CD4-positive, alpha-beta T cell treated with Interleukin-4 for 1 hour (primary cell): ENCODE results near the gene DPH1.
"Not testable (repeated sequence)": the region's sequence is repeated elsewhere in the genome, so short reads cannot be mapped to it uniquely, and the experiment has no call there.

ENCODE experiments used
- DNase-seq, 2 donors: peaks; one replicate each; pipeline ENCODE4 v3.0.0-alpha.2; 2020 to 2022

The DPH1 gene

DNA sequence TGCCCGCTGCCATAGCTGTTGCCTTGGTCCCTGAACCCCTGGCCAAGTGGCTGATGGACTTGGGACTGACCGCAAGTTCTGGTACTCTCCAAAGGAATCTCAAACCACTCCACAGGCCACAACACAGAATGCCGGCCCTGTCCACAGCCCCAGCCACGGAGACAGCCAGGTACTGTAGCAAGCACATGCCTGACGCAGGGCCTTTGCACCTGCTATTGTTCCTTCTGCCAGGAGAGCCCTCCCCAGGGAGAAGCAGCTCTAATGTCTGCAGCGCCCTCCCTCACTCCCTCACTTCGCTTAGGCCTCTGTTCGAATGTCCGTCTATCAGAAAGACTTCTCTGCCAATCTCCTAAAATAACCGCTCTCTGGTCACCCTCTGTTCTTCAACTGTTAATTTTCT lies 20.2 kb upstream of the DPH1 start:
- no peak for DNase-seq

DNA sequence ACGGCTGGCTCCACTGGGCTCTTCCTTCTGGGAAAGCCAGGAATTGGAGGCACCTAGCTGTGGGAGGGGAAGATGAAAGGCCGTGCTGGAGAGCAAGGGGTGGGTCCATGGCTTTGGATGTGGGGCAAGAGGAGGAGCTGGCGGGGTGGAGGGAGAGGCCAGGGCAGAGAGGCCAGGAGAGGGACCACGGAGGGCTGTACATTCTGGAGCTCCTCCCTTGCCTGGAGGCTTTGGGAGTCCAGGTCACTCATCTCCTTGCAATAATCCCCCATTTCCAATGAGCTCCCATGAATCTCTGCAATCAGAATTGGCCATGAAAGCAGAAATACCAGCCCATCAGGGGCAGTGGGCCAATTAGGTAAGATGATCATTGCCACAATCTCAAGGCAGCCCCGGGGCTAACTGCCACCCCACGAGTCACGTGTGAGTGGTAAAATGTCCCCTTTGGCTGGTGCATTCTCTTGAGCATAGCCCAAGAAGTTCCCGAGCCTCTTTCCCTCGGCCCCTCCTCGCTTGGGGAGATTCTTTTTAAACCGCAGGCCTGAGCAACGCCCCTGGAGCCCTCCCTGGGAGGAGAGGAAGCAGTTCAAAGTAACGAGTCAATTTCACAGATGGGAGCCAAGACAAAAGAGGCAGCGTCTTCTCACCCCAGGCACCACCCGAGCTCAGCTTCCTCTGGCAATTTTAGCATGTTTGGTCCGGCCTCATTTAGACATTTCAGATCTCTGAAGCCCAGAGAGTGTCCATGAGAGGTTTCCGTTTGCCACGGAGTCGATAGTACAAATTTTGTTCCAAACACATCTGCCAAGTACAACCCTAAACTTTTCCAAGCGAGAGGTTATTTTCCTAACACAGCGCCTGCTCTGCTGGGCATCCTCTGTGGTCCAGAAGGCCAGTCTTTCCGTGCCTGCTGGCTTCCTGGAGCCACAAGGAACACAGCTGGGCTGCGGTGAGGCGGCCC lies 18.3 kb upstream of the DPH1 start:
- DNase-seq = no peak

DNA sequence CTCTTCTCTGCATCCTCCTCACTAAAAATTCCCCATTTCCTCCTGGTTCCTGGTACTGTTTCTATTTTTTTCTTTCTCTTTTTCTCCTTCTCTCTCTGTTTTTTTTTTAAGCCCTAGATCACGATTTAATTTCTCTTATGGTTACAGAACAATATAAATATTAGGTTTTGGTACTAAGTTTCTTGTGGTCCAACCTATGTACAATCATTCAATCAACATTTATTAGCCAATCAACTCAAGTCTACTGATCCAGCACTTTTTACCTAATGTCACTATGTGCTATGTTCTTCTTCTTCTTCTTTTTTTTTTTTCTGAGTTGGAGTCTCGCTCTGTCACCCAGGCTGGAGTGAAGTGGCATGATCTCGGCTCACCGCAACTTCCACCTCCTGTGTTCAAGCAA lies 17.5 kb upstream of the DPH1 start:
- DNase-seq = no peak

DNA sequence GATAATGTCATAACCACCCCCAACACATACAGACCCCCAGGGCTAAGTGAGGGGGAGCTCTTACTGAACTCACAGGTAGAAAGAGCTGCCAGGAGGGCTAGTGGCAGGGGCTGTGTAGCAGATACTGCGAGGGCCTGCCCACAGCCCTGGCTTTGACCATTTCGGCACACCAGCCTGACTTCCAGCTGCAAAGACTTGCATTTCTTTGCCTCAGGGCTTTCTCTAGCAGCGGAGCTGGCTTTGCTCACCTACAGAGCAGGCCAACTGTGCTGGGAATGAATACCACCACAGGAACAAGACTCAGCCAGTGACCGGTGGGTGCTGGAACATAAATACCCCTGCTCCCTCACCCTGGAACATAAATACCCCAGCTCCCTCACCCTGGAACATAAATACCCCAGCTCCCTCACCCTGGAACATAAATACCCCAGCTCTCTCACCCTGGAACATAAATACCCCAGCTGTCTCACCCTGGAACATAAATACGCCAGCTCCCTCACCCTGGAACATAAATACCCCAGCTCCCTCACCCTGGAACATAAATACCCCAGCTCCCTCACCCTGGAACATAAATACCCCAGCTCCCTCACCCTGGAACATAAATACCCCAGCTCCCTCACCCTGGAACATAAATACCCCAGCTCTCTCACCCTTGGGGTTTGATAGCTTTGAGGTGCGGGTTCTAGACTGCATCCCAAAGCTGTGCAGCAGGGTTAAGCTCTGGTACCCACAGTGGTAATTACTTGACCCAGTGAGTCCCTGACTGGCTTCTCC lies 16.5 kb upstream of the DPH1 start:
- DNase-seq = not testable (repeated sequence)

DNA sequence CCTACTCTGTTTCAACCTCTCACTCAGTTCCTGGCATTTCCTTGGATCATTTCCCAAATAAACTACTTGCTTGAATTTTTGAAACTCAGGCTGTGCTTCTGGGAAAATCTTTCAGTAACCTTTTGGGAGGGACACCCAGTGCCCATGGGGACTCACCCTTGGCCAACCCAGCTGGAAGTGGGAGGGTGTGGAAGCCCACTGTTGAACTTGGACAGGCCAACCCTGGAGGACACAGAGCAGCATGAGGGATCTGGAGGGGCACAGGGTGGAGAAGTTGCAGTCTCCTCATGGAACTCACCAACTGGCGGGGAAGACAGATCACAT lies 16.0 kb upstream of the DPH1 start:
- DNase-seq = no peak

DNA sequence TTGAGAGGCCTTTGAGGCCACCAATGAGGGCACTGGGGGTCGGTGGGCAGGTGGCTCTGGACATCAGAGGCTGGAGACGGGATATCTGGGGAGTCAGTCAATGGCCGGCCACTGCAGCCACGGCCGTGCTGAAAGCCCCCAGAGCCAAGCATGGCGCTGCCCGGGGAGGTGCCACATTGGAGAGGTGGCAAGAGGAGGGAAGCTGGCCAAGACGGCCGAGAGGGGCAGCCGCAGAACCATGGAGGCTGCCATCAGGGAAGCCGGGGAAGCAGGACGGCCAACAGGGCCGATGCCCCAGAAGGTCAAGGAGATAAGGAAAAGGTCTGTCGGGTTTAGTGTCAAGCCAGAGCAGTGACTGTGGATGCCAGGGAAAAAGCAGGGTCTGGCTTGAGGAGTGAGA lies 14.6 kb upstream of the DPH1 start:
- DNase-seq = no peak

DNA sequence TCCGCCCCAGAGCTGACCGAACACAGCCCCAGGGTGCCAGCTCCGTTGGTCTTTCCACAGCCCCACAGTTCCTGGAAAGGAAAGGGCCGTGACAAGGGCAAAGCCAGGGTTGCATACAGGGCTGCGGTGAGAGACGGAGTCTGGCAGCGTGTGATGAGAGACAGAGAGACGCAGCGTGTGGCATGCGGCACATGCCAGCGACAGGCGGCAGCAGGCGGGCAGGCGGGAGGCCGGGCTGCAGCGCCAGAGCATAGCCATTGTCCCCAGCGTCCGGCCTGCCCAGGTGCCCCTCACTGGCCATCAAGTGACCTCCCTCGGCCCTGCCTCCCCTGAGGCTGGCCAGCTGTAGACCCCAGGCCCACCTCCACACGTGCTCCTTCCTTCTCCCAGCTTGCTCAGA lies 13.5 kb upstream of the DPH1 start:
- DNase-seq = no peak

DNA sequence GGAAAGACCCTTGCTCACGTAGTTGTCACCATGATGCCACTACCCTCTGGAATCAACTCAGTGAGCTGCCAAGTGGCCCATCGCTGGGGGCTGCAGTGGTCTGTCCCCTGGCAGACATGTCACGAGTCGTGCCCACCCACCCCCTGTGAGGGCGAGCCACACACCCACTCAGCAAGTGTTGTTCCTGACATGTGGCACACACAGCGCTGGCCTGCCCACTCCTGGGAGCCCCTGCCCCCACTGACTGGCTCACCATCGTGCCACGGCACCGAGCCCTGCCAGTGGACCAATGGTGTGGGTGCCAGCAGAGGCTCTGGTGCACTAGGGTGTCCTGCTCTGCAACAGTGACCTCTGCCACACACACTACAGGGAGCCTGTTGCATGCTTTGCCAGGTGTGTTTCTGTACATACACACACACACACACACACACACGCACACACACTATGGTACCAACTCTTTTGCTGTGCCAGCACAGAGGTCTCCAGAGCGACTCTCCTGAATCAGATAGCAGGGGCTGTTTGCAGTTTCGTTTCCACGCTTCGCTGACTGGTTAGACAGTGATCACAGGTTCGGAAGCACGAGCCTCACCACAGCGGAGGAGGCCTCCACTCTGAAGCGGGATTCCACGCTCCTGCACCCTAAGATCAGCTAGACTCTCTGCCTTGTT lies 12.5 kb upstream of the DPH1 start:
- DNase-seq = no peak

DNA sequence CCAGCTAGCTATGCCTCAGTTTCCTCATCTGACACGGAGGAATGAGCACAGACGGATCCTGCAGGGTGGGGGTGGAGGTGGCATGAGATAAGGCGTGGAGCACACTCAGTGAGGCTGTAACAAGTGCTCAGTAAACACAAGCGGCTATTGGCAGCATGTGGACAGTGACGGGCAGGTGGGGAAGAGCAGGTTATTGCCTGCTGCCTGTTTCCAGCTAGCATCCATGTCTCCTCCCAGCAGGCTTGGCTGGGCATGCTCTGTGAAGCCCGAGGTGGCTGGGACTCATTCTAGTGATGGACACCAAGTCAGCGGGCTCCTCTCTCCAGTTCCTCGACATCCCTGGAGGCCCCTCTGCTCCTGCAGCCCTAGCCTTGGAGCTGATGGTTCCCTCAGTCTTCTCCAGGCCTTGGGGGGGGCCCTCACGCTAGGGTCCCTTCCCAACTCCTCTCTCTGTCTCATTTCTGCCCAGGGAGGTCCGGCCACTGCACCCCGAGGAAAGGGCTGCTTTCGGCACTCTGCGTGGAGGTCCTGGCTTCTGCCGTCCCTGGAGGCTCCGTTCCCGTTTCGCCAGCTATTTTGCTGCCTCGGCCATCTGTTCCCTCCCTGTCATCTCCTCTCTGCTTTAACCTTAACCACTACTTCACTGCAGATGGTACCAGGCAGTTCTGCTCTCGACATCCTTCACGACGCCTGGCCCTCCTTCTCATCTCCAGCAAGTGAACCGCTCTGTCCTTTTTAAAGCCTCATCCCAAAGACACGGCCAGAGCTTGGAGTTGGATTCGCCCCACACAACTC lies 11.0 kb upstream of the DPH1 start:
- DNase-seq = no peak

DNA sequence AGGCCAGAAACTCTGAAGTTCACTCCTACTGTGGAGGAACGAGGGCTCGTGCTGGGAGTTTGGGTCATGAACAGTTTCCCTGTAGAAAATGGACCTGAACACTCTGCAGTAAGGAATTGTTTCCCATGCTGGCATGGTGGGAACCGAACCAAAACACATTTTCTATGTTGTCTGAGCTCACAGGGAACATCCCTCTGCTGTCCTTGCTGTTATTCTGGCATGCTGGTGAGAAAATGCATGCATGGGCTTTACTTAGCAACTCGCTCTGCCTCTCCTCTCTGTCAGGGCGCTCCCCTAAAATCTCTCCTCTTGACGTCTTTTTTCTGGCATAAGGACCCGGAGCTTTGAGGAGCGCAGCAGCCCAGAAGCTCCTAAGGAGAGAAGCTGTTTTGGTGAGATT lies 10.2 kb upstream of the DPH1 start:
- no peak for DNase-seq

DNA sequence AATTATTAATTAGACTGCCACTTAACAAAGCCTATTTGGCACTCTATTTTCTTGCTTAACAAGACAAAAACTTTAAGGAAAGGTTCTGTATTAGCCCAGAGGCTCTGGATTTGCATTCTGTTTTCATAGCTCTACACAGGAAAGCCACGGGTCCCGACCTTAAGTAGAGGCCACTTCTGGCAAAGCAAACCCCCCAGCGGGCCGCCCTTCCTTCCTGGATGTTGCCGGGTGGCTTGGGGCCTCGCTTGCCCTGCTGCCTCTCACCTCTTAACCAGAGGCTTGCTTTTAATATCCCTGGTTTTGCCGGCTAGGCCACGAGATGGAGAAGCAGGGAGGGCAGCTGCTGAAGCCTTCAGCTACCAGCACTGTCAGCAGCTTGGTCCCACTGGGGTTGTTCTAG lies 9.2 kb upstream of the DPH1 start:
- DNase-seq = no peak

DNA sequence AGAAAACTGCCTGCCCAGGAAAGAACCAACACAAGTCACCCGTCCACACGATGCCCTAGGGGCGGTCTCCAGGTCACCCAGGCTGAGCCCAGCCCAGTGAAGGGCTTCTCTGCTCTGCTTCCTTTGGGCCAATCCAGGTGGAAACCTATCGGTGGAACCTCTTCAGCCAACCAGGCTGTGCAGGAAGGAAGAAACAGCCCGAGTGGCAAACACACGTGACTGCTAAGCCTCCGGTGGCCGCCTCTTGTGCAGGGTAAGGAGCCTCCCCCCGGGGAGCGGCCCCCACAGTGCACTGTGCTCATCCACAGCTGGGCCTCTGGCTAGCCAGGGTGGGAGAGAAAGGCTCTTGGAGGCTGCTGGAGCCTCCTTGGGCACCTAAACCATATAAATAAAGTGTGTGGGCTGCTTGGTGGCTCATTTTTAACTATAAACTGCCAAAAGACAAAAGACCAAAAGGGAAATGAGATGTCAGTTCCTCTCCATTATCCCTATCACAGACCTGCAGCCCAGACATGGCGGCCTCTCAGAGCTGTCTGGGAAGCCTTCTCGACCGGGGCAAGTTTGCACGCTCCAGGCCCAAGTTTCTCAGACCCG lies 7.2 kb upstream of the DPH1 start:
- no peak for DNase-seq

DNA sequence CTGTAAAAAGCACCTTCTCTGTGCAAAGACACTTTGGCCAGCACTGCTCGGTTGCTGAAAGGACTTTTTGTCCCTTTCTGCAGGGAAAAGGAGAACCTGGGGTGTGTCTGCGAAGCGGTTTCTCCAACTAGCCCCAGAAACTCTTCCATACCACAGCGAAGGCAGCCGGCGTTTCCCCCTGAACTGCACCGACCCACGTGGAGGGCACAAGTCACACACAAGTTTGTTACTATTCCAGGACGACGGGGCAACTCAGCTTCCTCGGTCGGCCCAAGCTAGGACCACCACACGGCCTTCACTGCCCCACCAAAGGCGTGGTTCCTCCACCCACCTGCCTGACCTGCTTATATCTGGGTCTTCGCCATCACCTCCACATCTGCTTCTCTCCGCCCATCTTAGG lies 6.7 kb upstream of the DPH1 start:
- DNase-seq = no peak

DNA sequence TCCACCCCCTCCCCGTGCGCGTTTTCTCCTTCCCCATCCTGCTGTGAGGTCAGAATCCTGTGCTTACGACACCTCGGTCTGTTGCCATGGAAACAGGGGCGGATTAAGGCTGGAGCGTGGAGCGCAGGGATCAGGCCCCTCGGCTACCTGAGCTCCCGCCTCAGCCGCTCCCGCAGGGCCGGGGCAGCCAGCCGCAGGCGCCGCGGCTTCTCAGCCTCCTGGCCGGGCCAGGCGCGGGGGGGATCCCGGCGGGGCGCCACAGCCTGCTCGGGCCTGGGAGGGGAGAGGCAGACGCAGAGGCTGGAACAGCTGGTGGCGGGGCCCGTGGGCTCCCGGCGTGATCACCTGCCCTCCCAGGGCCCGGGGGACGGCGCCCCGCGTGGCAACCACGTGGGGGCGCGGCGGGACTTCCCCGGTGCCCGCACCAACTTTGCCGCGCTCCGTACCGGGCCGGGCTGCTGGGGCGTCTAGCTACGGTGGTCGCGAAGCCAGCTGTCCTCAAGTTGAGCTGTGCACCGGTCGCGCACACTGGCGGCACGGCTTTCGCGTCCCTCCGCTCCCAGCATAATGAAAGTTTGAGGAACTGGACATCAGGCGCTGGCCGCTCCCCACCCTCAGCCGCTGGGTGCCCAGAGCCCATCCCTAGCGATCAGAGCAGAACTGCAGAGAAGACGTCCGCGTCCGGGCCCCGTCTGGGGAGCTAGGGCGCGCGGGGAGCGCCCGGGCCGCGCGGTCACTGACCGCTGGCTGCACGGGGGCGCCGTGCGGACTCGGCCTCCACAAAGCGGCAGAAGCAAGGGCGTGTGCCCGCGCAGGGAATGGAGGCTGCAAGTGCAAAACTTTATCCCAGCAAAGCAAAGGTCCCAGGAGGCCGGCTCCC lies 6.0 kb upstream of the DPH1 start:
- DNase-seq = peak; percentile 62 to 70

DNA sequence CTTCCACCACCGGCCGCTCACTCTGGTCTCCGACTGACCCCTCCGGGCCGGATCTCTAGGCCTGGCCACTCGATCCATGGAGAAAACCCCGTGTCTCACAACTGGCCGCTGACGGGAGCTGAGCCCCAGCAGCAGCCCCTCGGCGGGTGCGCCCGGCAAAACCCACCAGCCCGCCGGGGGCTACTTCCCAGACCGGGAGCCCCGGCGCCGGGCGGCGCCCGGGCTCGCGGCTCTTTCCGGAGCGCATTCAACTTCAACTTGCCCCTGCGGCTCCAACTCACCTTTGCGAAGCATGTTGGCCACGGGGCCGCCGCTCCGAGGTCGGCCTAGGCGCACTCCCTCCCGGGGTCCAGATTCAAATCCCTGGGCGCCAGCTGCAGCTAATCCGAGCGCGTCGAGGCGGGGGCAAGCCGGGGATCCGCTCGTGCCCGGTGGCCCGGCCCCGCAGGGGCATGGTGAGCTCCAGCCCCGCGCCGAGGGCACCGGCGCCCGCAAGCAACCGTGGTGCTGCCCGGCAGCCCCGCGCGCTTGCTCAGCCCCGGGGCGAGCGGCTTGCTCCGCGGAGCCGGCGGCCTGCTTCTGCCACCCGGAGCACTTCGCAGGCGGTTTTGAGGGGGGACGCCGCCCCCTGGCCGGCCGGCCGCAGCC lies 5.3 kb upstream of the DPH1 start:
- DNase-seq = no peak

DNA sequence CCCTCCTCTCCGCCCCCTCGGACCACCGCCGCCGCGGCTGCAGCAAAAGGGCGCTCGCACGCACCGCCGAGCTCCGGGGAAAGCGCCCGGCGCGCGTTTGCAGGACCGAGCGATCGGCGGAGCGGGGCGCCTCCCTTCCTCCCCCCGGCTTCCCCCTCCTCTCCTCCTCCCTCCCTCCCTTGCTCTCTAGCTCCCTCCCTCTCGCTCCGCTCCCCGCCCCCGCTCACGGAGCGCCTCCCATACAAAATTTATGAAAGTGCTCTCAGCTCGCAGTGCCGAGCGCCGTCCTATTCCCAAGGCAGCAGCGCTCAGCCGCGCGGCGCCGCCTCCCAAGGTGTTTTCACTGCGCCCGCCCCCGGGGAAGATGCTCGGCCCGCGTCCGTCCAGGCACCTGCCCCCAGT lies 4.7 kb upstream of the DPH1 start, which contains the start of gene RTN4RL1:
Gene RTN4RL1, minus strand, starts transcription at position 115 of the 402 bp plus-strand sequence. CDS start 469 bp downstream, outside the sequence.
- DNase-seq = peak; percentile 74 to 84

DNA sequence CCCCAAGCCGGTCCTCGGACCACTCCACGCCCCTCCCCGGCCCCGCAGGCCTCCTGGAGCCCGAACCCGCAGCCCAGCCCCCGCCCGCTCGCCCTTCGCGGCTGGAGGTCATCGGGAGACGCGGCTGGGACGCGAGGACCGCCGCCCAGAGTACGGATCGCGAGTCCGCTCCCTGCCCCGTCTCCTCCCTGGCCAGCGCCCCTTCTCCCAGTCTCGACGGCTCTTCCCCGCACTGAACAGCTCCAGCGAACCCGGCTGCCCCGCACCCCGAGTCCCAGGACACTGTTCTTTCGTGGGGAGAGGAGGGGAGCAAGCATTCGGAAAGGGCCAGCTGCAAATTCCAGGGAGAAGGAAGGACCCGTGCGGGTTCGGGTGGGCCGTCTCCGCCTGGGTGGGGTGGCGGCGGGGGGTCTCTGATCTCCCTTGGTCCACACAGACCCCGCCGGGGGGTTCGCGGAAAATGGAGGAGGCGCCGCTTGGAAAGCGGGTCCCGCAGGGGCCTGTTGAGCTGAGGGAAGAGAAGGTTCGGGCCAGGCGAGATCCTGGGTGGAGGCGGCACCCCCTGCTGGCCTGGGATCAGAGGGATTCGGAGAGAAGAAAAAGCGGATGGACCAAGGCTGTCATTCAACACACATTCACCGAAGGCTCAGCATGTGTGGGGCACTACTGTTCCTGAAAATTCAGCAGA lies 4.2 kb upstream of the DPH1 start:
- peak in 1 of 2 donors; percentile 23 for DNase-seq

DNA sequence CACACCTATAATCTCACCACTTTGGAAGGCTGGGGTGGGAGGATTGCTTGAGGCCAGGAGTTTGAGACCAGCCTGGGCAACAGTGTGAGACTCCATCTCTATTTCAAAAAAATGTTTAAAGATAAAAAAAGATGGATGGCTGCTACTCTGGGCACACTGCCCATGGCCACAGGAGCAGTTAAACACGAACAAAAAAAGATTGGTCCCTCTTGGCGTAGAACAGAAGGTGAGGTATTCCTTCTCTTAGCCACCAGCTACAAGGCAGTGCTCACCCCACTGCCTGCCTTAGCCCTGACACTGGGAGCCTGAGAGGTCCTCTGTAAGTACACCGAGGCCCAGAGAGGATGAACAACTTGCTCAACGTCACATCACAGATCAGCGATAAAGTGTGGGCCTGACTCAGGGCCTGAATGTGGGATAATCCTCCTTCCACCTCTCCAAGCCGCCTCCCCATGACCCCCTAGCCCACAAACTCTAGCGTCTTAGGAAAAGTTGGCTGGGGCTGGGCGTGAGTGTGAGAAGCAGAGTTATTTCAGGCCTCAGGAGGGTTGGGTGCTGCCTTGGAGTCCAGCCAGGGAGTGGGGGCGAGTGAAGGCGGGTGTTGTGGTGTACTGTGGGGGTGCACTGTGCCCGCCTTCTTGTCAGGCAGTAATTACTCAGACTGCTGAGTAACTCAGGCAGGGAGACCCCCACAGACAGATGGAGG lies 2.3 kb upstream of the DPH1 start:
- no peak for DNase-seq

DNA sequence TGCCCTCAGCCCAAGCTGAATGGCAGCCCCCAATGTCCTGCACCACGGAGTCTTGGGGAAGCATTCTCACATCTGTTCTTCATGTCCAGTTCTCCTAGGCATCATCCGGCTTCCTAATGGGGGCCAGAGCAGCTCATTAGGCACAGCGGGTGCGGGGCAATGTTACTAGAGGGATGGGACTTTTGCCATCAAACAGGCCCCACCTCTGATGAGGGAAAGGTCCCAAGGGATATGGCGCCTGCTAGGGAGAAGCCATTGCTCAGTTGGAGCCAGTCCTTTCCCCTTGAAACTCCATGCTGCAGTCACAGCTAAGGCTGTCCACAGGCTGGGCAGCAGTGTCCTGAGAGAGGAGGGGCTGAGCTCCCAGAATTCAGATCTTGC lies 1.7 kb upstream of the DPH1 start:
- no peak for DNase-seq
